NCI-H2196 (cell line): Measurements from ENCODE around the gene VPS35L.

Source experiments
- DNase-seq: peaks from one replicate; lab custom pipeline; 2025; ENCODE audit not compliant: unreplicated experiment; lab: John Stamatoyannopoulos, UW

VPS35L gene

GRCh38 chr16:19555186-19555937, at the start of gene VPS35L:
TSS of gene VPS35L (plus strand) at chr16:19555703. CDS start at chr16:19555730, 27 bp downstream.
- peak; percentile 97 for DNase-seq

- DNase-seq = no peak
Observed at GRCh38 chr16:19506965-19507364, 48.5 kb upstream of the VPS35L start.

GRCh38 chr16:19507867-19508266, 47.6 kb upstream of the VPS35L start:
- no peak for DNase-seq

- no peak for DNase-seq
Observed at GRCh38 chr16:19512297-19512696, 43.2 kb upstream of the VPS35L start.

- no peak for DNase-seq
Observed at GRCh38 chr16:19513377-19514053, 42.0 kb upstream of the VPS35L start.

GRCh38 chr16:19515757-19516156, 39.7 kb upstream of the VPS35L start:
- no peak for DNase-seq

GRCh38 chr16:19517424-19518089, 37.9 kb upstream of the VPS35L start:
- peak; percentile 49 for DNase-seq

- DNase-seq = no peak
Observed at GRCh38 chr16:19518388-19518787, 37.1 kb upstream of the VPS35L start.

- no peak for DNase-seq
Observed at GRCh38 chr16:19520861-19521331, 34.6 kb upstream of the VPS35L start.

GRCh38 chr16:19521471-19522396, 33.8 kb upstream of the VPS35L start, which contains the start of gene GDE1:
TSS of gene GDE1 (minus strand) at chr16:19522098. CDS start at chr16:19521964, 134 bp downstream.
- DNase-seq = peak; percentile 93

- no peak for DNase-seq
Observed at GRCh38 chr16:19522397-19522732, 33.1 kb upstream of the VPS35L start.

GRCh38 chr16:19522760-19523159, 32.7 kb upstream of the VPS35L start:
- DNase-seq = no peak

- no peak for DNase-seq
Observed at GRCh38 chr16:19523184-19523558, 32.3 kb upstream of the VPS35L start.

- peak; percentile 98 for DNase-seq
Observed at GRCh38 chr16:19523559-19524355, 31.7 kb upstream of the VPS35L start, which contains the start of gene CCP110. TSS of gene CCP110 (plus strand) at chr16:19523942. CDS start at chr16:19527882, 3,940 bp downstream.

GRCh38 chr16:19524356-19524615, 31.2 kb upstream of the VPS35L start:
- DNase-seq = no peak

GRCh38 chr16:19524616-19525384, 30.7 kb upstream of the VPS35L start:
- DNase-seq = no peak

- no peak for DNase-seq
Observed at GRCh38 chr16:19525385-19525723, 30.1 kb upstream of the VPS35L start.

GRCh38 chr16:19527161-19527560, 28.3 kb upstream of the VPS35L start:
- no peak for DNase-seq

- DNase-seq = no peak
Observed at GRCh38 chr16:19528666-19529065, 26.8 kb upstream of the VPS35L start.

GRCh38 chr16:19532601-19533000, 22.9 kb upstream of the VPS35L start:
- DNase-seq = no peak
